ENCODE results near the gene PRTG.

PRTG gene

DNA sequence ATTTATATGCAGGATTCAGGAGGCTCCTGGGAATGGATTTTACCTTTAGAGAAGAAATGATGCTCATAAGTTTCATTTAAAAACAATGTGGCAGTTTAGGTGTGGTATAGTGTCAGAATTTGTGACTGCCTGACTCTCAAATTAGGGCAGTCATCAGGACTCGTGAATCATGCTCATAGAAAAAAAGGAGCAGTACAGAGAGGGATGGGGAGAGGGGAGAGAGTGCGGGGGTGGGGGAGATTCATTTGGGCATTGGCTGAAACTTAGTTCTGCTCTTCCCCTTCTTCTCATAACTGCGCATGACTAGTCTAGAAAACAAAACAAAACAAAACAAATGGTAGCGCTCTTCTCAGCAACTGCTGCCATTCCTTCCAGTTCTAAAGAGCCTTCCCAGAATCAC, 44.3 kb downstream of the PRTG start:
- TF ChIP-seq TCF4 (CRISPR knock-in tag; IDR thresholded peaks at IDR 0.05; ENCODE audit: borderline replicate concordance) (no peak), BACH2 (CRISPR knock-in tag; IDR thresholded peaks at IDR 0.05; ENCODE audit: borderline replicate concordance) (no peak), POU6F1 (CRISPR knock-in tag; IDR thresholded peaks at IDR 0.05; ENCODE audit: borderline replicate concordance, low read depth) (no peak), ZNF70 (CRISPR knock-in tag; IDR thresholded peaks at IDR 0.05) (no peak)
- TF ChIP-seq, protein P1, sequence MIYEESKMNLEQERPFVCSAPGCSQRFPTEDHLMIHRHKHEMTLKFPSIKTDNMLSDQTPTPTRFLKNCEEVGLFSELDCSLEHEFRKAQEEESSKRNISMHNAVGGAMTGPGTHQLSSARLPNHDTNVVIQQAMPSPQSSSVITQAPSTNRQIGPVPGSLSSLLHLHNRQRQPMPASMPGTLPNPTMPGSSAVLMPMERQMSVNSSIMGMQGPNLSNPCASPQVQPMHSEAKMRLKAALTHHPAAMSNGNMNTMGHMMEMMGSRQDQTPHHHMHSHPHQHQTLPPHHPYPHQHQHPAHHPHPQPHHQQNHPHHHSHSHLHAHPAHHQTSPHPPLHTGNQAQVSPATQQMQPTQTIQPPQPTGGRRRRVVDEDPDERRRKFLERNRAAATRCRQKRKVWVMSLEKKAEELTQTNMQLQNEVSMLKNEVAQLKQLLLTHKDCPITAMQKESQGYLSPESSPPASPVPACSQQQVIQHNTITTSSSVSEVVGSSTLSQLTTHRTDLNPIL (CRISPR knock-in tag; IDR thresholded peaks at IDR 0.05; ENCODE audit: low read depth): no peak
- TF ChIP-seq, protein P2, sequence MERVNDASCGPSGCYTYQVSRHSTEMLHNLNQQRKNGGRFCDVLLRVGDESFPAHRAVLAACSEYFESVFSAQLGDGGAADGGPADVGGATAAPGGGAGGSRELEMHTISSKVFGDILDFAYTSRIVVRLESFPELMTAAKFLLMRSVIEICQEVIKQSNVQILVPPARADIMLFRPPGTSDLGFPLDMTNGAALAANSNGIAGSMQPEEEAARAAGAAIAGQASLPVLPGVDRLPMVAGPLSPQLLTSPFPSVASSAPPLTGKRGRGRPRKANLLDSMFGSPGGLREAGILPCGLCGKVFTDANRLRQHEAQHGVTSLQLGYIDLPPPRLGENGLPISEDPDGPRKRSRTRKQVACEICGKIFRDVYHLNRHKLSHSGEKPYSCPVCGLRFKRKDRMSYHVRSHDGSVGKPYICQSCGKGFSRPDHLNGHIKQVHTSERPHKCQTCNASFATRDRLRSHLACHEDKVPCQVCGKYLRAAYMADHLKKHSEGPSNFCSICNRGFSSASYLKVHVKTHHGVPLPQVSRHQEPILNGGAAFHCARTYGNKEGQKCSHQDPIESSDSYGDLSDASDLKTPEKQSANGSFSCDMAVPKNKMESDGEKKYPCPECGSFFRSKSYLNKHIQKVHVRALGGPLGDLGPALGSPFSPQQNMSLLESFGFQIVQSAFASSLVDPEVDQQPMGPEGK (CRISPR knock-in tag; IDR thresholded peaks at IDR 0.05; ENCODE audit: borderline replicate concordance): no peak
- ATAC-seq: no peak

DNA sequence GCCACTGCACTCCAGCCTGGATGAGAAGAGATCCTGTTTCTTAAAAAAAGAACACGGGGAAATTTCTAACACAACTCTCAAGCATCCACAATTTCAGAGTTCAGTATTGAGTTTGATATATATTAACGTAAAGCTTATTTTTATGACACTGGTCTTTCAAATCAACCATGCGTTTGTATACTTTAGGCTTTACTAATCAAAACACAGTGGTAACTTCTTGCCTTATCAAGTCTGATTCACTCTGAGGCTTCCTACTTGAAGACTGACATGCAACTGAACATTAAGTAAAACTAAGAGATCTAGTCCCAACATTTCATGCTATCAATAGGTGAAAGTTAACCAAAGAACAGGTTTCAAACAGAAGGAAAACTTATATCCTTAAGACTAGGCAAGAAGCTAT, 46.7 kb downstream of the PRTG start:
- no peak for ATAC-seq

GRCh38 chr15:55695432-55695831, 47.5 kb downstream of the PRTG start:
- TF ChIP-seq ZNF70 (CRISPR knock-in tag; IDR thresholded peaks at IDR 0.05): no peak
- TF ChIP-seq BACH2 (CRISPR knock-in tag; IDR thresholded peaks at IDR 0.05; ENCODE audit: borderline replicate concordance): no peak
- no peak for TF ChIP-seq GLIS3 (CRISPR knock-in tag; IDR thresholded peaks at IDR 0.05)
- TF ChIP-seq, protein P3, sequence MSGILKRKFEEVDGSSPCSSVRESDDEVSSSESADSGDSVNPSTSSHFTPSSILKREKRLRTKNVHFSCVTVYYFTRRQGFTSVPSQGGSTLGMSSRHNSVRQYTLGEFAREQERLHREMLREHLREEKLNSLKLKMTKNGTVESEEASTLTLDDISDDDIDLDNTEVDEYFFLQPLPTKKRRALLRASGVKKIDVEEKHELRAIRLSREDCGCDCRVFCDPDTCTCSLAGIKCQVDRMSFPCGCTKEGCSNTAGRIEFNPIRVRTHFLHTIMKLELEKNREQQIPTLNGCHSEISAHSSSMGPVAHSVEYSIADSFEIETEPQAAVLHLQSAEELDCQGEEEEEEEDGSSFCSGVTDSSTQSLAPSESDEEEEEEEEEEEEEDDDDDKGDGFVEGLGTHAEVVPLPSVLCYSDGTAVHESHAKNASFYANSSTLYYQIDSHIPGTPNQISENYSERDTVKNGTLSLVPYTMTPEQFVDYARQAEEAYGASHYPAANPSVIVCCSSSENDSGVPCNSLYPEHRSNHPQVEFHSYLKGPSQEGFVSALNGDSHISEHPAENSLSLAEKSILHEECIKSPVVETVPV (CRISPR knock-in tag; IDR thresholded peaks at IDR 0.05): no peak
- no peak for TF ChIP-seq ZNF565 (CRISPR knock-in tag; conservative IDR thresholded peaks at IDR 0.05; ENCODE audit: low read depth)
- no peak for TF ChIP-seq OSR1 (CRISPR knock-in tag; IDR thresholded peaks at IDR 0.05)
- no peak for TF ChIP-seq ESRRG (CRISPR knock-in tag; IDR thresholded peaks at IDR 0.05)
- TF ChIP-seq RARB (CRISPR knock-in tag; IDR thresholded peaks at IDR 0.05): no peak
- no peak for TF ChIP-seq TOX (CRISPR knock-in tag; IDR thresholded peaks at IDR 0.05; ENCODE audit: borderline replicate concordance)
- TF ChIP-seq, protein P2 (CRISPR knock-in tag; IDR thresholded peaks at IDR 0.05; ENCODE audit: borderline replicate concordance): no peak
- no peak for TF ChIP-seq ZNF8 (CRISPR knock-in tag; IDR thresholded peaks at IDR 0.05)
- no peak for TF ChIP-seq ISL1 (CRISPR knock-in tag; IDR thresholded peaks at IDR 0.05)
- TF ChIP-seq ZFP30 (CRISPR knock-in tag; IDR thresholded peaks at IDR 0.05): no peak
- TF ChIP-seq ZC3H10 (CRISPR knock-in tag; IDR thresholded peaks at IDR 0.05): no peak
- TF ChIP-seq SNAI2 (CRISPR knock-in tag; IDR thresholded peaks at IDR 0.05): no peak
- TF ChIP-seq CSDC2 (CRISPR knock-in tag; IDR thresholded peaks at IDR 0.05): no peak
- ATAC-seq: no peak

More for the DNA sequence above, 46.7 kb downstream of the PRTG start:
- TF ChIP-seq, protein P2 (CRISPR knock-in tag; IDR thresholded peaks at IDR 0.05; ENCODE audit: borderline replicate concordance): no peak
- no peak for TF ChIP-seq ZNF70 (CRISPR knock-in tag; IDR thresholded peaks at IDR 0.05)
- no peak for TF ChIP-seq SNAI2 (CRISPR knock-in tag; IDR thresholded peaks at IDR 0.05)
- TF ChIP-seq OSR1 (CRISPR knock-in tag; IDR thresholded peaks at IDR 0.05): no peak
- TF ChIP-seq TOX (CRISPR knock-in tag; IDR thresholded peaks at IDR 0.05; ENCODE audit: borderline replicate concordance): no peak
- TF ChIP-seq TCF4 (CRISPR knock-in tag; IDR thresholded peaks at IDR 0.05; ENCODE audit: borderline replicate concordance): no peak
- TF ChIP-seq ARNTL (CRISPR knock-in tag; IDR thresholded peaks at IDR 0.05; ENCODE audit: borderline replicate concordance, low read depth): no peak
- TF ChIP-seq ESRRG (CRISPR knock-in tag; IDR thresholded peaks at IDR 0.05): no peak
- no peak for TF ChIP-seq ZFP3 (CRISPR knock-in tag; IDR thresholded peaks at IDR 0.05)
- TF ChIP-seq CSDC2 (CRISPR knock-in tag; IDR thresholded peaks at IDR 0.05): no peak
